Liver (tissue), 3 donors: ENCODE measurements around the gene ANKRD50.

Experiments
- ATF3 ChIP-seq: IDR thresholded peaks from 2 replicates; pipeline ENCODE4 v1.6.1; 2016; ENCODE audit warnings: antibody characterized with exemption
- FOXA1 ChIP-seq: IDR thresholded peaks from 2 replicates; pipeline ENCODE4 v1.6.1; 2016; ENCODE audit warnings: antibody characterized with exemption
- MAX ChIP-seq: IDR thresholded peaks from 2 replicates; pipeline ENCODE4 v1.6.1; 2016; ENCODE audit warnings: antibody characterized with exemption
- RAD21 ChIP-seq, 2 donors: IDR thresholded peaks; 2 replicates each; pipeline ENCODE4 v1.6.1; 2016; ENCODE audit warnings: antibody characterized with exemption in 2 of 2, mild to moderate bottlenecking in 2 of 2
- SP1 ChIP-seq: IDR thresholded peaks from 2 replicates; pipeline ENCODE4 v1.6.1; 2018; ENCODE audit warnings: antibody characterized with exemption, mild to moderate bottlenecking
- TAF1 ChIP-seq: conservative IDR thresholded peaks from 2 replicates; pipeline ENCODE4 v1.6.1; 2016; ENCODE audit warnings: antibody characterized with exemption, mild to moderate bottlenecking
- YY1 ChIP-seq: IDR thresholded peaks from 2 replicates; pipeline ENCODE4 v1.6.1; 2016; ENCODE audit warnings: antibody characterized with exemption, mild to moderate bottlenecking
- TF ChIP-seq, protein P1 (sequence below): IDR thresholded peaks from 2 replicates; pipeline ENCODE4 v1.6.1; 2016; ENCODE audit warnings: antibody characterized with exemption, mild to moderate bottlenecking
- TF ChIP-seq, protein P2 (sequence below): fragments of 150-350 bp; IDR thresholded peaks from 2 replicates; pipeline ENCODE4 v1.5.1; 2017; ENCODE audit warnings: improper control_type of control experiment, low read depth, low read length; ENCODE audit not compliant: missing input control
- donor health status: healthy.
- donor health status: healthy.

DNA sequence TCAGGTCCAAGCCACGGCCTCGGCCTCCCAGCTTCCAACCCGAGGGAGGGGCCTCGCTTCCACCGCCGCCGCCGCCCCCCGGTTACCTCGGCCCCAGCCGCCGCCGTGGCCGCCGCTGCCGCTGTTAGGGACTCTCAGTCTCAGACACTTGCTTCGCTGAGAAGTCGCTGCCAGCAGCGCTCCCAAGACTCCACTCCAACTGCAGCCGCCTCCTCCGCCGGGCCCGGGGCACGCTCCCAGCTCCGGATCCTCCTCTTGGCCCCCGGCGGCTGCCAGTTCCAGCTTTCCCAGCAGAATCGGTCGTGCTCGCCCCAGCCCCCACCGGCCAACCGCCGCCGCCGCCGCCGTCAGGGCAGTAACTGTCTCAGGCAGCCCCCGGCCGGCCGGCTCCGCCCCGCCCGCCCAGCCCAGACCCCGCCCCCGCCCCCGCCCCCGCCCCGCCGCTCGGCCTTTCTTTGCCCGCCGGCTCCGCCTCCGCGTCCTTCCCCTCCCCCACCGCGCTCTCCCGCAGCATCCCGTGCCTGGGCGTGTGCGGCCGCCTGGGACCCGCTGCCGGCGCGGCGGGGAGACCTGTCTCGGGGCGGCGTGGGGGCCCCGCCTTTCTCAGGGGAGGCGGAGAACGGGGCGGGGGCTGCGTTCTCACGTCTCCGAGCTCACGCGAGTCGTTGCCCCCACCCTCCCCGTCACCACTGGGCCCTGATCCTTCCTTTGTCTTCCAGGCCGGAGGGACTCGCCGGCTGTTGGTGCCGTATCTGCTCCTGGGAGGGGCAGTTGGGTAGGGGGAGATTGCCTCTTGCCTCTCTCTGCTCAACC is at the start of gene ANKRD50:
- TF ChIP-seq SP1 (peak; percentile 23), MAX (no peak), RAD21 (IDR thresholded peaks at IDR 0.05) (no peak), FOXA1 (no peak), YY1 (peak; percentile 9), TAF1 (no peak), ATF3 (no peak)
- TF ChIP-seq, protein P1, sequence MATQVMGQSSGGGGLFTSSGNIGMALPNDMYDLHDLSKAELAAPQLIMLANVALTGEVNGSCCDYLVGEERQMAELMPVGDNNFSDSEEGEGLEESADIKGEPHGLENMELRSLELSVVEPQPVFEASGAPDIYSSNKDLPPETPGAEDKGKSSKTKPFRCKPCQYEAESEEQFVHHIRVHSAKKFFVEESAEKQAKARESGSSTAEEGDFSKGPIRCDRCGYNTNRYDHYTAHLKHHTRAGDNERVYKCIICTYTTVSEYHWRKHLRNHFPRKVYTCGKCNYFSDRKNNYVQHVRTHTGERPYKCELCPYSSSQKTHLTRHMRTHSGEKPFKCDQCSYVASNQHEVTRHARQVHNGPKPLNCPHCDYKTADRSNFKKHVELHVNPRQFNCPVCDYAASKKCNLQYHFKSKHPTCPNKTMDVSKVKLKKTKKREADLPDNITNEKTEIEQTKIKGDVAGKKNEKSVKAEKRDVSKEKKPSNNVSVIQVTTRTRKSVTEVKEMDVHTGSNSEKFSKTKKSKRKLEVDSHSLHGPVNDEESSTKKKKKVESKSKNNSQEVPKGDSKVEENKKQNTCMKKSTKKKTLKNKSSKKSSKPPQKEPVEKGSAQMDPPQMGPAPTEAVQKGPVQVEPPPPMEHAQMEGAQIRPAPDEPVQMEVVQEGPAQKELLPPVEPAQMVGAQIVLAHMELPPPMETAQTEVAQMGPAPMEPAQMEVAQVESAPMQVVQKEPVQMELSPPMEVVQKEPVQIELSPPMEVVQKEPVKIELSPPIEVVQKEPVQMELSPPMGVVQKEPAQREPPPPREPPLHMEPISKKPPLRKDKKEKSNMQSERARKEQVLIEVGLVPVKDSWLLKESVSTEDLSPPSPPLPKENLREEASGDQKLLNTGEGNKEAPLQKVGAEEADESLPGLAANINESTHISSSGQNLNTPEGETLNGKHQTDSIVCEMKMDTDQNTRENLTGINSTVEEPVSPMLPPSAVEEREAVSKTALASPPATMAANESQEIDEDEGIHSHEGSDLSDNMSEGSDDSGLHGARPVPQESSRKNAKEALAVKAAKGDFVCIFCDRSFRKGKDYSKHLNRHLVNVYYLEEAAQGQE: peak; percentile 14
- TF ChIP-seq, protein P2, sequence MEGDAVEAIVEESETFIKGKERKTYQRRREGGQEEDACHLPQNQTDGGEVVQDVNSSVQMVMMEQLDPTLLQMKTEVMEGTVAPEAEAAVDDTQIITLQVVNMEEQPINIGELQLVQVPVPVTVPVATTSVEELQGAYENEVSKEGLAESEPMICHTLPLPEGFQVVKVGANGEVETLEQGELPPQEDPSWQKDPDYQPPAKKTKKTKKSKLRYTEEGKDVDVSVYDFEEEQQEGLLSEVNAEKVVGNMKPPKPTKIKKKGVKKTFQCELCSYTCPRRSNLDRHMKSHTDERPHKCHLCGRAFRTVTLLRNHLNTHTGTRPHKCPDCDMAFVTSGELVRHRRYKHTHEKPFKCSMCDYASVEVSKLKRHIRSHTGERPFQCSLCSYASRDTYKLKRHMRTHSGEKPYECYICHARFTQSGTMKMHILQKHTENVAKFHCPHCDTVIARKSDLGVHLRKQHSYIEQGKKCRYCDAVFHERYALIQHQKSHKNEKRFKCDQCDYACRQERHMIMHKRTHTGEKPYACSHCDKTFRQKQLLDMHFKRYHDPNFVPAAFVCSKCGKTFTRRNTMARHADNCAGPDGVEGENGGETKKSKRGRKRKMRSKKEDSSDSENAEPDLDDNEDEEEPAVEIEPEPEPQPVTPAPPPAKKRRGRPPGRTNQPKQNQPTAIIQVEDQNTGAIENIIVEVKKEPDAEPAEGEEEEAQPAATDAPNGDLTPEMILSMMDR: no peak
